Stimulated activated CD4-positive, alpha-beta T cell treated with anti-CD3 and anti-CD28 coated beads, TNF-alpha, amount 100 ng/mL, for 1 hour (primary cell): ENCODE data around the gene TUBA1B.
"Not testable (repeated sequence)": the region's sequence is repeated elsewhere in the genome, so short reads cannot be mapped to it uniquely, and the experiment has no call there.

Experiments
- DNase-seq, 3 donors: peaks; one replicate each; pipeline ENCODE4 v3.0.0-alpha.2; 2020; ENCODE audit warnings: low read depth in 3 of 3, low spot score in 1 of 3

The TUBA1B gene

DNA sequence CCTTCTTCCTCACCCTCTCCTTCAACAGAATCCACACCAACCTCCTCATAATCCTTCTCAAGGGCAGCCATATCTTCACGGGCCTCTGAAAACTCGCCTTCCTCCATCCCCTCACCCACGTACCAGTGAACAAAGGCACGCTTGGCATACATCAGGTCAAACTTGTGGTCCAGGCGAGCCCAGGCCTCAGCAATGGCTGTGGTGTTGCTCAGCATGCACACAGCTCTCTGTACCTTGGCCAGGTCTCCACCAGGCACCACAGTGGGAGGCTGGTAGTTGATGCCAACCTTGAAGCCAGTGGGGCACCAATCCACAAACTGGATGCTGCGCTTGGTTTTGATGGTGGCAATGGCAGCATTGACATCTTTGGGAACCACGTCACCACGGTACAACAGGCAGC is 3.2 kb downstream of the TUBA1B start:
- DNase-seq = not testable (repeated sequence)

DNA sequence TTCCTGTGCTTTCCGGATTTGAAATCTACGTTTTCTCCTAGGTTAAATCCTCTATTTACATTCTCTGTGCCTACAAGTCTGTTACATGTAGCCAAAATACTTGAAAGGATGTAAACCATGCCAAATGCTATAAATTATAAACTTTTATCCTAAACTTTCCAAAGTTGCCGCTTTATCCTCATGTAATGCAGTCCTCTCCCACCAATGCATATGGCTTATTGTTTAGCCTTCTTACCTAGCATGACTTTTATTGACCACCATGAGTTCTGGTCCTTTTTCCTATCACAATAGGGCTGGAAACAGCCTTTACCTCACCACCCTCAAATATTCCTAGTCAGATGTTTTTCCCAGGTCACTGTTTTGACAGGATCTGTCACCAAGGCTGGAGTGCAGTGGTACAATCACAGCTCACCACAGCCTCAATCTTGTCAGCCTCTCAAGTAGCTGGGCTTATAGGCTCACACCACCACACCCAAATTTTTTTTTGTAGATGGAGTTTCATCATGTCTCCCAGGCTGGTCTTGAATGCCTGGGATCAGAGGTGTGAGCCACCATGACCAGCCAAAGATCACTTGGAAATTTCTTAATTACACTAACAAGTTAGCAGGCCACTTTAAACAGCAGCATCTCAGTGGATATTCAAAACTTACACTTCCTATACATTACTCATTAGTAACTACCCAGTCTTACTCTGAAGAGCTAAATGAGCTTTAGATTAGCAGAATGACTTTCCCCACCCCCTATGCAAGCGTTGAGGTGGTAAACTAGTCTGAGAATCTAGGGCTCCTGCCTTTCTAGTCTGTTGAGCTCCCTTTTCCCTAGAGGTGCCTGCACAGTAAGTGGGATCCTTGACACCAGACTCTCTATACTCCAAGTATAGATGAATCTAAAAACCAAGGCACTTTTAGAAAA is 4.1 kb downstream of the TUBA1B start:
- no peak for DNase-seq

GRCh38 chr12:49121047-49121696 is 10.0 kb downstream of the TUBA1B start:
- no peak for DNase-seq

DNA sequence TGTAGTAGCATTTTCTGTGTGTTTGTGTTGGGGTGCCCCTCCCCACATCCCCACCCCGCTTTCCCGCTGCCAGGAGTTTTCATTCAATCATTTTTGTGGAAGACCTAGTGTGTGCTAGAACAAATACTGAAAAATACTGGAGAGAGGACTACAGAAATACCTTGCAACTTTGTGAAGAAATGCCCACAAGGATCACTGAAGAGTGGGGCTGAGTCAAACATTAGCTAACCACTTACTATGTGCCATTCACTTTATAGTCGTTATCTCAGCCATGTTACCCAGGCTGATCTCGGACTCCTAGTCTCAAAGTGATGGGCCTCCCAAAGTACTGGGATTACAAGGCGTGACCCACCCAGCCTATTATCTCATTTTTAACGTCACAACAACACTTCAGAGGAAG is 20.0 kb downstream of the TUBA1B start:
- DNase-seq = no peak

DNA sequence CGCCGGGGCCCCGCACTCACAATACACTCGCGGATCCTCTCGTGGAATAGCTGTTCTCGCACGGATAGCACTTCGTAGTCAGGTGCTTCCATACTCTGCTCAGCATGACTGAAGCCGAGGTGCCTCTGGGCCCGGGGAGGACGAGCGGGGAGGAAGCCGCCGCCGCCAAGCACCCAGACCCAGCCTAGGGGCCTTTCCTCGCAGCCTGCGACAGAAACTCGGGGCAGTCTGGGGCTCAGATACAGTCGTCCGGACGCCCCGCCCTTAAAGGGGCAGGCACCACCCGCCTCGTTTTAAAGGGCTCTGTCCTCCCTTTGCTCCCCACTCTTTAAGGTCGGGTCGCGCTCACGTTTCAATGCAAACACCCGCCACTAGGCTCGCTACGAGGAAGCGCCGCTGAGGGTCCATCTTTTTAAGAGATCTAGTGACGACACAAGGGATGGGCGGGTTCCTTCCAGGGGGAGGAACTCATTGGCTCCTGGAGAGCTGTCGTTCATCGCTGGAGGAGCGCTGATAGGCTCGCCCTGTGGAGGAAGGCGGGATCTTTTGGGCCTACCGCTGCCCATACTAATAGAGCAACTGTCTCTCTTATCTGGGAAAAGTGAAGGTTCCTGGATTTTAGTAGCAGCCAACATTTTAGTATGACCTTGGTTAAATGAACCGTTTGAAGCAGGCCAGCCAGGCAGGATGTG is 20.6 kb downstream of the TUBA1B start, which contains the start of gene LMBR1L:
TSS of gene LMBR1L (minus strand) at position 384 of the 692 bp plus-strand sequence. CDS start at position 92, 292 bp downstream.
- peak; percentile 83 to 92 (median 87) for DNase-seq

DNA sequence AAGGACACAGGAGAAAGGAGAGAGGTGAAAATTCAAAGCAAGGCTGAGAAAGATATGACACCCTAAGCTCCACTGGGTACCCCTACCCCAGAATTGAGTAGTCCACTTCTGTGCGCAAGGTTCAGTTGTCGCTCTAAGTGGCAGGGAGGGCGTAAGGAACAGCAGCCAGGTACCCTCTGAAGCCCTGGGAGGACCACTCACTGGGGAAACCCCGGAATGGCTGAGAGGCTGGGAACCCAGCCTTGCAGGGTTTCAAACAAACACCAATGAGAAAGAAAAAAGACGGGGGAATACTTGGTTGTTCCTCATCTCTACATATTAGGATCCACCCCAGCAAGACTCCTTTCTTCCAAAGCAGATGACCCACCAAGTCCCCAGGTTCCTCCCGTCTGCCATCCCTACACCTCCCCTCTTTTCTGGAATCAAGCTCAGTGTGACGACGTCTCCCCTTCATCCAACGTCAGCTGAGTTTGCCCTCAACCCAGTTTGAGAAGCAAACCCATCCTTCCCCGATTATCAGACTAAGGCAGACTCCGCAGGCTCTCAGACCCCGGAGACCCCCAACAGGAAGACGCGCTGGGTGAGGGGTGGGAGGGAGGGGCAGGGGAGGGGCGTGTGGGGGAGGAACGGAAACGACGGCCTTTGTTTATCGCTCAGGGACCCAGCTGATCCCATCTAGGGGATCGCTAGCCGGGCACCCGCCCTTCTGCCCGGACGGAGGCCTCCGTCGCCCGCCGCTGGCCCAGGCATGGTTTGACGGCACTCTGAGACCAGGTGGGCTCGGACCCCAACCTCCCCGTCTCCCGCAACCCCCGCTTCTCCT is 21.3 kb downstream of the TUBA1B start:
- no peak for DNase-seq

DNA sequence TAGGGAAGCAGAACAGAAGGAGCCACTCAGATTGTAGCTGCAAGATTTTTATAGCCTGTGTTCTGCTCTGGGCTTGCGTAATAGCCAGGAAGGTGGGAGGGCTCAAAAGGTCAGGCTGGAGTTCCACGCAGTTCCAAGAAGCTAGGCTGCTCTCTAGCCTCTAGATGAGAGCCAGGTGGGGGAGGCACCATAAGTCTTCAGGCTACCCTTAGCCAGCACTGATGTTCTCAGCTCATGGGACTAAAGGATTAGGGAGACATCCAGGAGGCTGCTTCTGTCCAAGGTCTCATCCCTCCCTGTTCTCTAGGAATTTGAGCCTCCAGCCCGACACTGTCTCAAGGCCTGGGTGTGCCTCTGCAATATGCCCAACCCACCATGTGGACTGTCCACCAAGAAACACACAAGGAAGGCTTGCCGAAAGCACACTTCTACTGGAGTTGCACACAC is 22.2 kb downstream of the TUBA1B start:
- DNase-seq = no peak

DNA sequence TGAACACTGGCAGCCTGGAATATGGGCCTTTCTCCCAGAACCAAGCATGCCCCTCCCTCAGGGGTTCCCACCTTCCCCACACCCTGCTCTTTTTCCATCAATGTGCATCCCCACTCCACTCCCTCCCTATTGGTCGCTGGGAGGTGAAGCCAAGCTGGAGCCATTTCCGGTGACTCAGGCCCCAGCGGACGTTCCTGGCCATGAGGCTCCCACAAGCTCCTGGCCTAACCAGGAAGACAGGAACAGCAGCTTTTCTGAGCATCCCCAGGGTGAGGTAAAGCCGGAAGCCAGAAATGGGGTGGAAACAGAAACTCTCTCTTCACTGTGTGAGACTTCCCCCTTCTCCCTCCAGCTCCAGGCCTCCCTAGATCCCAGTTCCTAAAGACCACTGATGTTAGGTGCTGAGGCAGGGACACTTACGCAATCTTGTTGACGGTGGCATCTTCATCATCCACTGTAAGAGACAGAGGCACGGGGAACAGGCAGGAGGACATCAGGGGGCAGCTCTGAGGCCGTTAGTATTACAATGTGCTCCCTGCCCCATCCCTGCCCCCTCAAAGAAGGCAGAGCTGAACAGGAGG is 25.6 kb downstream of the TUBA1B start:
- DNase-seq = no peak

- no peak for DNase-seq
These were observed 26.4 kb downstream of the TUBA1B start for GRCh38 chr12:49104822-49105221.

DNA sequence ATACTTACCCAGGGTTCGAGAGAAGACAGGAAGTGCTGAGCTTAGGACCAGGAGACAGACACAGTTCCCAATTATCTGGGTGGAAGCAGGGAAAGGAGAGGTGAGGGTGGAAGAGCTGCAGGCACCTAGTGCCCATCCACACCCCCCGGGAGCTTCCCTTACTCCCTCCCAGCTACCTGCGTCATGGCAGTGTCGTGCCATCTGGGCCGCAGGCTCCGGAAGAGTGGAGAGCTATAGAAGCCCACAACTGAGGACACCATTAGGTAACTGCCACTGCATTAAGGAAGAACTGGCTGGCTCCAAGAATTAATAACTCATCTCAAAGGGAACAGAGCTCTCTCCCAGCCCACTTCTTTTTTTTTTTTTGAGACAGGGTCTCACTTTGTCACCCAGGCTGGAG is 30.8 kb downstream of the TUBA1B start:
- DNase-seq = no peak

- no peak for DNase-seq
These were observed 32.5 kb downstream of the TUBA1B start for GRCh38 chr12:49098703-49099102.

DNA sequence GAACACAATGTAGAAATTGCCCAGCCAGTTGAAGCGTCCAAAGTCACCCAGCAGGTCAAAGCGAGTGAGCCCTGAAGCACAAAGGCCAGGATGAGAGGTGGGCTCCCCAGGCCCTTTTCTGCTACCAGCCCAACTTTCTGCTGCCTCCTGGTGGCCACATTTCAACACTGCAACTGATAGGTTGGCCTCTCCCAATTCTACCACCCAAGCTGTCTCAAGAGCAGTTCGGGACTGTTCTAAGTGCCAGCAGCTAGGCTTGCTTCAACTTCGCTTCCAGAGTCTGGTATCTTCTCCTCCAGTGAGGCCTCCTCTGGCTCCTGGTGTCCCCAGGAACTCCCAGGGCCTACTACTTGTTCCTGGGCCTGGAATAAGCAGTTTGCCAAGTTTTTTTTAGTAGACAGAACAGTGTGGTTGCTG is 33.2 kb downstream of the TUBA1B start:
- peak in 1 of 3 donors; percentile 46 for DNase-seq

DNA sequence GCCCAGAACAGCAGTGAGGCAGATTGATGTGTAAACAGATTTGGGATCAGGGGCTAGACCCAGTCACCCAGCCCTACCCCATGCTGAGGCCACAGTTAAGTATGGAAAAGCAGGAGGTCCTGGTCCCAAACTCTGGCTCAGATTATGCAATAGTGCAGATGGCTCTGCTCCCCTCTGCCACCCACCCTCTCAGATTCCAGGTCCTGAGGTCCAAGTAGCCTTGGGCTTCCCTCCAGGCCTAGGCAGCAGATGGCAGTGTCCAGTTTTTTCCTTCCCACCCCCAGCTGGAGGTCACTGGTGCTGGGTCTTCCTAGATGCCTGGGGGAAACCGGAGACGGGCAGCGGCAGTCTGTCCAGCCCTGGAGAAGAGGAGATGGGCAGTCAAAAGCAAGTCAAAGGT is 33.8 kb downstream of the TUBA1B start:
- no peak for DNase-seq

GRCh38 chr12:49094975-49095365 is 36.2 kb downstream of the TUBA1B start:
- no peak for DNase-seq

- DNase-seq = no peak
These were observed 36.8 kb downstream of the TUBA1B start, which contains the start of gene DHH for GRCh38 chr12:49094160-49094974. Gene DHH (minus strand): TSS chr12:49094801. CDS start chr12:49094512, 289 bp downstream.

- DNase-seq = no peak
These were observed 37.4 kb downstream of the TUBA1B start for GRCh38 chr12:49093792-49094159.

- no peak for DNase-seq
These were observed 38.3 kb downstream of the TUBA1B start for GRCh38 chr12:49092816-49093406.

DNA sequence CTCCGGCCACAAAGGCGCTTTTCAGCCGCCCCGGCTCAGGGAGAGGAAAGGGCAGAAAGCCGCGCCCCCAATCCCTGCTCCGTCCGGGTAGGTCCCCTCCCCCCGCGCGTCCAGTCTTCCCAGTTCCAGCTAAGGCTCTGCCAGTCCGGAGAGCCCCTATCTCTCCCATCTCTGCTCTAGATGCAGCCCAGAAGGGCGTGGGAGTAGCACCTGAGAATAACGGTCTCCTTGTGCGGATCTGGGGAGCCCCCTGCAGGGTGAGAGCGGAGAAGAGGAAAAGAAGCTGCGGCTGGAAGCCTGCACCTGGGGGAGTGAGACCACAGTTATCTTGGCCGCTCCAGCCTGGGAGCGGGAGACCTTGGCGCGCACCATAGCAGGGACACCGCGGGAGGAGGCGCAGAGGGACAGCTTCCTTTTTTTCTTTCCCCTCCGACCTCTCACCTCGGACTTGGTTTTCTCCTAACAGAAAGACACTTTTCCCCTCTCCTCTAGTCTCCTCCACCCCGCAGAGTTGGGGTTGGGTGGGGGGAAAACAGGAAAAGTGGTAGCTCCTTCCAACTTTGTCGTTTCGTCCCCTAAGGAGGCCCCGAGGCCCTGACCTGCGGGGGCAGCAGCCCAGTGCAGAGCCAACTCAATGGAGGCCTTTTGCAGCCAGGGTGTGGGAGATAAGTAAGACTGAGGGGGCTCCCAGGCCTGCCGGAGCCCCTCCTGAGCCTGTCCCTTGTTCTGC is 38.9 kb downstream of the TUBA1B start:
- DNase-seq = peak in 1 of 3 donors; percentile 50

DNA sequence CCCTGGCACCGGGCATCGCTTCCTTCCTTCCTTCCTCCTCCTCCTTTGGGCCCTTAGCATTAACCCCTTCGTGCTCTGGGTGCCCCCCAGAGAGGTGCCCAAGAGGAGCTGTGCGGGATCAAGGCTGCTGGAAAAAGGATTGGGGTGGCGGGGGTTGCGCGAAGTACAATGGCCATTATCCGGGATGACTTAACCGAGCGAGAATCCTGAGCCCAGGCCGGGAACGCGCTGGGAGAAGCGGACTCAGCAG is 39.4 kb downstream of the TUBA1B start:
- no peak for DNase-seq
